Ovary (tissue), 3 donors: ENCODE measurements around the gene OR5L2.
"Not testable (repeated sequence)": the region's sequence is repeated elsewhere in the genome, so short reads cannot be mapped to it uniquely, and the experiment has no call there.

Source experiments
- CTCF ChIP-seq, 3 donors: fragments of 450-650 bp in 2 of 3; fragments of 200-600 bp in 1 of 3; IDR thresholded peaks; one replicate each; pipeline versions ENCODE4 v1.5.1 to v1.8.0; 2016 to 2022; ENCODE audit warnings: antibody characterized with exemption in 3 of 3, mild to moderate bottlenecking in 1 of 3
- POLR2A ChIP-seq: fragments of 450-650 bp; IDR thresholded peaks from one replicate; pipeline ENCODE4 v1.6.1; 2017; ENCODE audit warnings: antibody characterized with exemption, mild to moderate bottlenecking, moderate library complexity
- donor health status: DM: no; HTN: no; CAD: no.

- TF ChIP-seq CTCF (IDR thresholded peaks at IDR 0.05); POLR2A: not testable (repeated sequence)
These were observed 40.3 kb downstream of the OR5L2 start for GRCh38 chr11:55867354-55867753.
